ENCODE data around the gene PSMD8.
"Not testable (repeated sequence)": the region's sequence is repeated elsewhere in the genome, so short reads cannot be mapped to it uniquely, and the experiment has no call there.

PSMD8 gene

GRCh38 chr19:38362076-38362945, 12.1 kb upstream of the PSMD8 start:
- DNase-seq (ENCODE audit: low spot score): no peak

- DNase-seq (ENCODE audit: low spot score): not testable (repeated sequence)
These were observed 11.3 kb upstream of the PSMD8 start for GRCh38 chr19:38362946-38363688.

- no peak for DNase-seq (ENCODE audit: low spot score)
These were observed 7.3 kb upstream of the PSMD8 start for GRCh38 chr19:38367041-38367440.

- no peak for DNase-seq (ENCODE audit: low spot score)
These were observed 4.8 kb upstream of the PSMD8 start for GRCh38 chr19:38369584-38369983.

GRCh38 chr19:38370299-38370698, 4.1 kb upstream of the PSMD8 start:
- DNase-seq (ENCODE audit: low spot score): no peak

GRCh38 chr19:38371081-38371480, 3.3 kb upstream of the PSMD8 start:
- no peak for DNase-seq (ENCODE audit: low spot score)

GRCh38 chr19:38373907-38374331, 452 bp upstream of the PSMD8 start:
- no peak for DNase-seq (ENCODE audit: low spot score)

GRCh38 chr19:38375098-38375493, 725 bp downstream of the PSMD8 start:
- DNase-seq (ENCODE audit: low spot score): no peak

GRCh38 chr19:38375748-38376147, 1.4 kb downstream of the PSMD8 start:
- DNase-seq (ENCODE audit: low spot score): no peak

GRCh38 chr19:38376576-38376975, 2.2 kb downstream of the PSMD8 start:
- no peak for DNase-seq (ENCODE audit: low spot score)

GRCh38 chr19:38377052-38377451, 2.7 kb downstream of the PSMD8 start:
- DNase-seq (ENCODE audit: low spot score): no peak

- DNase-seq (ENCODE audit: low spot score): no peak
These were observed 4.5 kb downstream of the PSMD8 start for GRCh38 chr19:38378866-38379265.

GRCh38 chr19:38381138-38381537, 6.8 kb downstream of the PSMD8 start:
- DNase-seq (ENCODE audit: low spot score): no peak

- DNase-seq (ENCODE audit: low spot score): no peak
These were observed 8.8 kb downstream of the PSMD8 start for GRCh38 chr19:38383184-38383583.

- no peak for DNase-seq (ENCODE audit: low spot score)
These were observed 9.4 kb downstream of the PSMD8 start for GRCh38 chr19:38383743-38384142.

- no peak for DNase-seq (ENCODE audit: low spot score)
These were observed 10.0 kb downstream of the PSMD8 start for GRCh38 chr19:38384209-38385027.

GRCh38 chr19:38385057-38385803, 10.9 kb downstream of the PSMD8 start:
- no peak for DNase-seq (ENCODE audit: low spot score)

GRCh38 chr19:38385804-38386257, 11.5 kb downstream of the PSMD8 start:
- no peak for DNase-seq (ENCODE audit: low spot score)

GRCh38 chr19:38386300-38386970, 12.1 kb downstream of the PSMD8 start:
- DNase-seq (ENCODE audit: low spot score): no peak

GRCh38 chr19:38386971-38387549, 12.7 kb downstream of the PSMD8 start:
- no peak for DNase-seq (ENCODE audit: low spot score)

Measured in pons (tissue), 1 donor.